Epithelial cell of prostate (primary cell): Measurements from ENCODE around the gene ANKRD60.

Experiments
- DNase-seq: peaks from one replicate; pipeline ENCODE4 v3.0.0-alpha.2; 2011; ENCODE audit warnings: low read depth, low spot score
- H3K27ac ChIP-seq: fragments of 450-650 bp; 2 replicates; pipeline ENCODE4 v1.5.1; 2017; ENCODE audit warnings: mild to moderate bottlenecking

The ANKRD60 gene

GRCh38 chr20:58225452-58226200, 2.8 kb downstream of the ANKRD60 start:
- DNase-seq: no peak
- H3K27ac ChIP-seq: no peak overlapping the region

- no peak for DNase-seq
- H3K27ac ChIP-seq: no peak overlapping the region
Measured at GRCh38 chr20:58224974-58225373, 3.5 kb downstream of the ANKRD60 start.

- no peak overlapping the region for H3K27ac ChIP-seq
- no peak for DNase-seq
Measured at GRCh38 chr20:58224097-58224496, 4.4 kb downstream of the ANKRD60 start.

- no peak overlapping the region for H3K27ac ChIP-seq
- DNase-seq: no peak
Measured at GRCh38 chr20:58223358-58223941, 5.0 kb downstream of the ANKRD60 start.

- no peak for DNase-seq
- no peak overlapping the region for H3K27ac ChIP-seq
Measured at GRCh38 chr20:58222446-58222845, 6.0 kb downstream of the ANKRD60 start.

- no peak overlapping the region for H3K27ac ChIP-seq
- no peak for DNase-seq
Measured at GRCh38 chr20:58219342-58219700, 9.1 kb downstream of the ANKRD60 start.

- no peak for DNase-seq
- H3K27ac ChIP-seq: no peak overlapping the region
Measured at GRCh38 chr20:58218665-58219341, 9.7 kb downstream of the ANKRD60 start.

- no peak overlapping the region for H3K27ac ChIP-seq
- DNase-seq: no peak
Measured at GRCh38 chr20:58216334-58216733, 12.1 kb downstream of the ANKRD60 start.

- no peak for DNase-seq
- no peak overlapping the region for H3K27ac ChIP-seq
Measured at GRCh38 chr20:58215116-58215515, 13.3 kb downstream of the ANKRD60 start.

GRCh38 chr20:58214310-58214709, 14.1 kb downstream of the ANKRD60 start:
- DNase-seq: no peak
- no peak overlapping the region for H3K27ac ChIP-seq

GRCh38 chr20:58213716-58214115, 14.7 kb downstream of the ANKRD60 start:
- no peak overlapping the region for H3K27ac ChIP-seq
- DNase-seq: no peak

GRCh38 chr20:58213121-58213520, 15.3 kb downstream of the ANKRD60 start:
- no peak for DNase-seq
- H3K27ac ChIP-seq: no peak overlapping the region

- H3K27ac ChIP-seq: no peak overlapping the region
- DNase-seq: no peak
Measured at GRCh38 chr20:58212636-58213035, 15.8 kb downstream of the ANKRD60 start.

GRCh38 chr20:58210398-58210747, 18.1 kb downstream of the ANKRD60 start:
- DNase-seq: no peak
- no peak overlapping the region for H3K27ac ChIP-seq

- no peak overlapping the region for H3K27ac ChIP-seq
- no peak for DNase-seq
Measured at GRCh38 chr20:58209652-58210397, 18.6 kb downstream of the ANKRD60 start.

GRCh38 chr20:58208944-58209343, 19.5 kb downstream of the ANKRD60 start:
- no peak for DNase-seq
- H3K27ac ChIP-seq: no peak overlapping the region

GRCh38 chr20:58205850-58206249, 22.6 kb downstream of the ANKRD60 start:
- DNase-seq: no peak
- H3K27ac ChIP-seq: no peak overlapping the region

- DNase-seq: no peak
- no peak overlapping the region for H3K27ac ChIP-seq
Measured at GRCh38 chr20:58202044-58202443, 26.4 kb downstream of the ANKRD60 start.

- DNase-seq: no peak
Measured at GRCh38 chr20:58201616-58202015, 26.8 kb downstream of the ANKRD60 start.

GRCh38 chr20:58199469-58199868, 29.0 kb downstream of the ANKRD60 start:
- no peak overlapping the region for H3K27ac ChIP-seq
- DNase-seq: no peak

More at GRCh38 chr20:58201616-58202015, 26.8 kb downstream of the ANKRD60 start:
- H3K27ac ChIP-seq: no peak overlapping the region

GRCh38 chr20:58198901-58199355, 29.5 kb downstream of the ANKRD60 start:
- DNase-seq: no peak
- H3K27ac ChIP-seq: no peak overlapping the region
